ENCODE measurements around the gene NKAIN1.

GRCh38 chr1:31145648-31146047 is 94.0 kb downstream of the NKAIN1 start:
- TF ChIP-seq CTCF (IDR thresholded peaks at IDR 0.05; ENCODE audit: low read depth, low read length), result no peak
- no peak for TF ChIP-seq EZH2phosphoT487 (IDR thresholded peaks at IDR 0.05; ENCODE audit: low read depth)
